Measurements from ENCODE around the gene RNU2-1. TPM values are rescaled to one million over a fixed set of nuclear protein-coding genes. Genes with fewer than 3 reads are reported as not detected.
"Not testable (repeated sequence)": the region's sequence is repeated elsewhere in the genome, so short reads cannot be mapped to it uniquely, and the experiment has no call there.

The RNU2-1 gene
- total RNA-seq, 1 donor from 2014 or later, result 7,084 TPM

- Mint-ChIP-seq H3K9me3 (ENCODE audit: low read depth) (no peaks in the 10 kb centered on the region), H3K36me3 (ENCODE audit: insufficient read depth) (peaks cover 36% of the 10 kb centered on the region), H3K27ac (no peak overlapping the region), H3K27me3 (no peaks in the 10 kb centered on the region), H3K4me3 (ENCODE audit: low read depth) (no peak overlapping the region), H3K4me1 (ENCODE audit: low read depth) (no peaks in the 10 kb centered on the region)
- TF ChIP-seq CTCF (IDR thresholded peaks at IDR 0.05; ENCODE audit: unreplicated experiment), result no peak
- DNase-seq (ENCODE audit: low spot score, unreplicated experiment), result no peak
Observed at GRCh38 chr17:43200127-43200526, 33.6 kb downstream of the RNU2-1 start.

DNA sequence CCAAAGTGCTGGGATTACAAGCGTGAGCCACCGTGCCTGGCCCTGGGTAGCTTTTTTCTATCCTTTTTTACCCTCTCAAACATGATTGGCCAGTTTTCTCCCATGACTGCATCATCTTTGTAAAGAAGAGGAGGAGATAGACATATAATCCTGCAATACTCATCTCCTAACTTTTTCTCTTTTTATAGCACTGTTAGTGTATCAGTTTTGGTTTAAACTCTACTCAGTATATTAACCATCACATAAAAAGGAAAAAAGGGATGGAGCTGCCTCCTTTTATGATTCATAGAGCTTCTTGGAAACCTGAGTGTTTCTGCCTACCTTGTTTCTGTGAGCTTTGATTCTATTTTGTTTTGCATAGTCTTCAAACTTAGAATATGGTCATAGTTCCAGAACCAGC lies 34.1 kb downstream of the RNU2-1 start:
- Mint-ChIP-seq H3K27ac (no peak overlapping the region), H3K4me3 (ENCODE audit: low read depth) (no peak overlapping the region), H3K27me3 (no peaks in the 10 kb centered on the region), H3K4me1 (ENCODE audit: low read depth) (no peaks in the 10 kb centered on the region), H3K36me3 (ENCODE audit: insufficient read depth) (peaks cover 35% of the 10 kb centered on the region), H3K9me3 (ENCODE audit: low read depth) (no peaks in the 10 kb centered on the region)
- TF ChIP-seq CTCF (IDR thresholded peaks at IDR 0.05; ENCODE audit: unreplicated experiment), result no peak
- no peak for DNase-seq (ENCODE audit: low spot score, unreplicated experiment)

DNA sequence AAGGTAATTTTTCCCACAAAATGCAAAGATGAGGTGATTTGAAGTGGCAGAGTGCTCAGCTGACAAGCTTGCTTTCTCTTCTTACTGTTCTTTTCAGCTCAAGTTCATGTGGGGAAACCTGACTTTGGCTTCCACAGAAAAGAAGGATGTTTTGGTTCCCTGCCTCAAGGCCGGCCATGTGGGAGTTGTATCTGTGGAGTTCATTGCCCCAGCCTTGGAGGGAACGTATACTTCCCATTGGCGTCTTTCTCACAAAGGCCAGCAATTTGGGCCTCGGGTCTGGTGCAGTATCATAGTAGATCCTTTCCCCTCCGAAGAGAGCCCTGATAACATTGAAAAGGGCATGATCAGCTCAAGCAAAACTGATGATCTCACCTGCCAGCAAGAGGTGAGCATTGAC lies 40.5 kb downstream of the RNU2-1 start:
- DNase-seq (ENCODE audit: low spot score, unreplicated experiment), result no peak
- peaks cover 32% of the 10 kb centered on the region for H3K36me3 Mint-ChIP-seq (ENCODE audit: insufficient read depth)
- H3K4me3 Mint-ChIP-seq (ENCODE audit: low read depth), result no peak overlapping the region
- TF ChIP-seq CTCF (IDR thresholded peaks at IDR 0.05; ENCODE audit: unreplicated experiment), result no peak
- H3K27me3 Mint-ChIP-seq, result no peaks in the 10 kb centered on the region
- no peak overlapping the region for H3K27ac Mint-ChIP-seq
- no peaks in the 10 kb centered on the region for H3K4me1 Mint-ChIP-seq (ENCODE audit: low read depth)
- no peaks in the 10 kb centered on the region for H3K9me3 Mint-ChIP-seq (ENCODE audit: low read depth)

DNA sequence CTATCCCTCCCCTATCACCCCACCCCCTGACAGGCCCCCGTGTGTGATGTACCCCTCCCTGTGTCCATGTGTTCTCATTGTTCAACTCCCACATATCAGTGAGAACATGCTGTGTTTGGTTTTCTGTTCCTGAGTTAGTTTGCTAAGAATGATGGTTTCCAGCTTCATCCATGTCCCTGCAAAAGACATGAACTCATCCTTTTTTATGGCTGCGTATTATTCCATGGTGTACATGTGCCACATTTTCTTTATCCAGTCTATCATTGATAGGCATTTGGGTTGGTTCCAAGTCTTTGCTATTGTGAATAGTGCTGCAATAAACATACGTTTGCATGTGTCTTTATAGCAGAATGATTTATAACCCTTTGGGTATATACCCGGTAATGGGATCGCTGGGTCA lies 47.1 kb downstream of the RNU2-1 start:
- not testable (repeated sequence) for H3K27ac Mint-ChIP-seq; H3K4me1 Mint-ChIP-seq (ENCODE audit: low read depth); H3K9me3 Mint-ChIP-seq (ENCODE audit: low read depth); DNase-seq (ENCODE audit: low spot score, unreplicated experiment); H3K4me3 Mint-ChIP-seq (ENCODE audit: low read depth); H3K27me3 Mint-ChIP-seq
- peaks cover 25% of the 10 kb centered on the region for H3K36me3 Mint-ChIP-seq (ENCODE audit: insufficient read depth)

- no peak for DNase-seq (ENCODE audit: low spot score, unreplicated experiment)
- H3K9me3 Mint-ChIP-seq (ENCODE audit: low read depth), result no peaks in the 10 kb centered on the region
- peaks cover 17% of the 10 kb centered on the region for H3K36me3 Mint-ChIP-seq (ENCODE audit: insufficient read depth)
- H3K4me3 Mint-ChIP-seq (ENCODE audit: low read depth), result no peak overlapping the region
- H3K27ac Mint-ChIP-seq, result no peak overlapping the region
- no peaks in the 10 kb centered on the region for H3K27me3 Mint-ChIP-seq
- H3K4me1 Mint-ChIP-seq (ENCODE audit: low read depth), result no peaks in the 10 kb centered on the region
- no peak for TF ChIP-seq CTCF (IDR thresholded peaks at IDR 0.05; ENCODE audit: unreplicated experiment)
Observed at GRCh38 chr17:43183921-43184320, 49.9 kb downstream of the RNU2-1 start.

Other genes starting within 250 kb of the RNU2-1 start
- gene RPL27, start 235.6 kb downstream of the RNU2-1 start, total RNA-seq, result 862 and 881 TPM in 2 replicates
- 1.2 and 1.6 TPM in 2 replicates for gene IFI35, start 227.2 kb downstream of the RNU2-1 start, total RNA-seq
- 201 and 202 TPM in 2 replicates for gene VAT1, start 211.6 kb downstream of the RNU2-1 start, total RNA-seq
- 12.4 and 14.6 TPM in 2 replicates for gene RND2, start 208.7 kb downstream of the RNU2-1 start, total RNA-seq
- 27.7 and 34.2 TPM in 2 replicates for gene BRCA1, start 108.6 kb downstream of the RNU2-1 start, total RNA-seq
- 54.8 and 59.5 TPM in 2 replicates for gene NBR1, start 62.8 kb downstream of the RNU2-1 start, total RNA-seq
- 5.1 and 8.6 TPM in 2 replicates for gene TMEM106A, start 22.1 kb downstream of the RNU2-1 start, total RNA-seq
- gene CCDC200, start 5.4 kb downstream of the RNU2-1 start, total RNA-seq, result not detected in 2 replicates
- gene ARL4D, start 165.0 kb upstream of the RNU2-1 start, total RNA-seq, result 4.9 and 5.9 TPM in 2 replicates
- gene DHX8, start 250.0 kb upstream of the RNU2-1 start, total RNA-seq, result 55.2 and 60.6 TPM in 2 replicates

All from progenitor cell of endocrine pancreas (in vitro differentiated cells).